Measurements from ENCODE around the gene CCR5AS.
"Not testable (repeated sequence)": the region's sequence is repeated elsewhere in the genome, so short reads cannot be mapped to it uniquely, and the experiment has no call there.

The CCR5AS gene

DNA sequence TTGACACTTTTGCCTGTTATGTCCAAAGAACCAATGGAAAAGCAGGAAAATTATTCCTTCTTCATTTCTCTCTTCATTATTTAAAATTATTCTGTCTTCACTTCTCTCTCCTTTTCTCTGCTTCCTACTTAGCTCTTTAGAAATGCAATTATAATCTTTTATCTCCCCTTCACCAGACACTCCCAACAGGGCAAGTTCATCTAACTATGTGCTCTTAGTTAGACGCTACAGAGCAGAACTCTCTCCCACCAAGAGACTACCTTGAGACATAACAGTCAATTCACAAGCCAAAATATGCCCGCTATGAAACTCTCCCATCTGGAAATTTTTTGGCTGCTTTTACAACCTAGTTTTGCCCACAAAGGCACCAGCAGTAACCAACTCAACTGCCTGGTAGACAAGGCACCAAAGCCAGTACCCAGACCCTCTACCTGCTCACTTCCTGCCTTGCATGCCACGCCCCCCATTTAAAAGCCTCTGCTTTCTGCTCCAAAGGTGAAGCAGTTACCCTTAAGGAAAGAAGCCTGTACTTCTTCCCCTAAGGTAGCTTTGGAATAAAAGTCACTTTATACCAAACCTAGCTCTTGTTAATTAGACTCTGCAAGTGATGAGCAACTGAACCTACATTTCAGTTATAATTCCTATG is 28.3 kb upstream of the CCR5AS start:
- no peak for DNase-seq (ENCODE audit: low read depth)
- TF ChIP-seq, protein P1, sequence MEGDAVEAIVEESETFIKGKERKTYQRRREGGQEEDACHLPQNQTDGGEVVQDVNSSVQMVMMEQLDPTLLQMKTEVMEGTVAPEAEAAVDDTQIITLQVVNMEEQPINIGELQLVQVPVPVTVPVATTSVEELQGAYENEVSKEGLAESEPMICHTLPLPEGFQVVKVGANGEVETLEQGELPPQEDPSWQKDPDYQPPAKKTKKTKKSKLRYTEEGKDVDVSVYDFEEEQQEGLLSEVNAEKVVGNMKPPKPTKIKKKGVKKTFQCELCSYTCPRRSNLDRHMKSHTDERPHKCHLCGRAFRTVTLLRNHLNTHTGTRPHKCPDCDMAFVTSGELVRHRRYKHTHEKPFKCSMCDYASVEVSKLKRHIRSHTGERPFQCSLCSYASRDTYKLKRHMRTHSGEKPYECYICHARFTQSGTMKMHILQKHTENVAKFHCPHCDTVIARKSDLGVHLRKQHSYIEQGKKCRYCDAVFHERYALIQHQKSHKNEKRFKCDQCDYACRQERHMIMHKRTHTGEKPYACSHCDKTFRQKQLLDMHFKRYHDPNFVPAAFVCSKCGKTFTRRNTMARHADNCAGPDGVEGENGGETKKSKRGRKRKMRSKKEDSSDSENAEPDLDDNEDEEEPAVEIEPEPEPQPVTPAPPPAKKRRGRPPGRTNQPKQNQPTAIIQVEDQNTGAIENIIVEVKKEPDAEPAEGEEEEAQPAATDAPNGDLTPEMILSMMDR (IDR thresholded peaks at IDR 0.05; ENCODE audit: control insufficient read depth, extremely low read depth, insufficient read depth) = no peak
- no peak overlapping the region for H3K4me3 ChIP-seq (ENCODE audit: low read depth, low read length)

DNA sequence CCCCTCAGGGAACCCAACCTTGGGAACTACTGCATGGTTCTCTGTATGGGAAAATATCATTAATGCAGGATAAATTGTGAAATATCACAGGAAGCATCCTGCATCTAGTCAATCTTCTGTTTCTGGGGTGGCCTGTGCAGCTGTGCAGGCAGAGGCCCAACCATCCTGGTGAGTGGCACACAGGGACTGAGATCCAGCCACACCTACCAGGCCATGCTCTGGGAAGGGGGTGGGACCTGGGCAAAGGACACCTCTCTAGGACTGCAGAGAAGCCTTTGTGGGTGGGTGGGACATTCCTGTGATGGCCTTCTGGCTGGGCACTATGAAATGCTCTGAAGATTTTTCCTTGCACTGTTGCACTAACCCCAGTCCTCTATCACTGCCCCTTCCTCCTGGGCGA is 27.0 kb upstream of the CCR5AS start:
- no peak overlapping the region for H3K4me3 ChIP-seq (ENCODE audit: low read depth, low read length)
- DNase-seq (ENCODE audit: low read depth) = no peak
- TF ChIP-seq, protein P1 (IDR thresholded peaks at IDR 0.05; ENCODE audit: control insufficient read depth, extremely low read depth, insufficient read depth) = no peak

DNA sequence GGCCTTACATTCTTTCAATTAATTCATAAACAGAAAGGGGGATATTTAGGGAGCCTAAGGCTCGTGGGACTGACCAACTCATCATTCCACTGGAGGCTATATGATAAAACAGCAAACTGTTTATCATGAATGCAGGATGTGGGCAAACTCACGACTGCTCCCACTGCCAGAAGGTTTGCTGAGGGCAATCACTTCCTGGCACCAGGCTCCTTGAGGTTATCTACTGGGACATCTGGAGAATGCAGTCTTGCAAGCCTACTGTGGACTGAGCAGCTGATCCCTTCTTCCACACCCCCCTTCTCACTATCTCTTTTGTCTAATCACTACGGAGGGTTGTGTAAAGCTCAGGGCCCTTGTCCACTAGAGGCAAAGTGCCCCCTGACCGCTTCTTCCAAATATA is 26.3 kb upstream of the CCR5AS start:
- not testable (repeated sequence) for DNase-seq (ENCODE audit: low read depth); H3K4me3 ChIP-seq (ENCODE audit: low read depth, low read length)

DNA sequence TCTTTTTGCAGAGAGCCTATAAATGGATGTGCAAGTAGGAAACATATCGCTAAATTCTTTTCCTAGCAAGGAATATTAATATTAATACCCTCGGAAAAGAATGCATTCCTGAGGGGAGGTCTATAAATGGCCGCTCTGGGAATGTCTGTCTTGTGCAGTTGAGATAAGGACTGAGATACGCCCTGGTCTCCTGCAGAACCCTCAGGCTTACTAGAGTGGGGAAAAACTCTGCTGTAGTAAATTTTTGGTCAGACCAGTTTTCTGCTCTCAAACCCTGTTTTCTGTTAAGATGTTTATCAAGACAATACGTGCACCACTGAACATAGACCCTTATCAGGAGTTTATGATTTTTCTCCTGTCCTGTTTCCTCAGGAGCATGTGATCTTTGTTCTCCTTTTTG is 25.0 kb upstream of the CCR5AS start:
- not testable (repeated sequence) for DNase-seq (ENCODE audit: low read depth); H3K4me3 ChIP-seq (ENCODE audit: low read depth, low read length)

DNA sequence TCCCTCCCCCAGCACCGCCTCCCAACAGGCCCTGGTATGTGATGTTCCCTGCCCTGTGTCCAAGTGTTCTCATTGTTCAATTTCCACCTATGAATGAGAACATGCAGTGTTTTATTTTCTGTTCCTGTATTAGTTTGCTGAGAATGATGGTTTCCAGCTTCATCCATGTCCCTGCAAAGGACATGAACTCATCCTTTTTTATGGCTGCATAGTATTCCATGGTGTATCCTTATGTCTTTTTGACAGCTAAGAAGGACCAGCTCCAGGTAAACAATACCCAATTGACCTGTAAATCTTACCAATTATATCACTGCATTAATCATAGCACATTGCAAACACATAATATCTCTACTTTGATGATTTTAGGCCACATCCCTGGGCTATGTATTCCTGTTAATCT is 24.0 kb upstream of the CCR5AS start:
- not testable (repeated sequence) for DNase-seq (ENCODE audit: low read depth); H3K4me3 ChIP-seq (ENCODE audit: low read depth, low read length)

DNA sequence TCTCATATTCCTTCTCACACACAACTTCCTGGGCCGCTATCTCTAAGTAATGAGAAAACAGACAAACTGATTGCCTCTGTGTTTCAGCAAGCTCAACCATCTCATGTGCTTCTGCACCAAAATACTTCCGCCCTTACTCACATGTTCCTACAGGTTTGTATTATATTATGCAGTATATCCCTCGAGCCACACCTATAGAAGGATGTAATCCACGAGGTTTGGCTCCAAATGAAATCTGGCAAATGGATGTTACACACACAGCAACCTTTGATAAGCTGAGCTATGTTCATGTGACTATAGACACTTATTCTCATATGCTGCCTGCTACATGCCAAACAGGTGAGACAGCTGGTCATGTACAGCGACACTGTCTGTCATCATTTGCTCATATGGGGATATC is 22.8 kb upstream of the CCR5AS start:
- DNase-seq (ENCODE audit: low read depth) = no peak
- TF ChIP-seq, protein P1 (IDR thresholded peaks at IDR 0.05; ENCODE audit: control insufficient read depth, extremely low read depth, insufficient read depth) = no peak

DNA sequence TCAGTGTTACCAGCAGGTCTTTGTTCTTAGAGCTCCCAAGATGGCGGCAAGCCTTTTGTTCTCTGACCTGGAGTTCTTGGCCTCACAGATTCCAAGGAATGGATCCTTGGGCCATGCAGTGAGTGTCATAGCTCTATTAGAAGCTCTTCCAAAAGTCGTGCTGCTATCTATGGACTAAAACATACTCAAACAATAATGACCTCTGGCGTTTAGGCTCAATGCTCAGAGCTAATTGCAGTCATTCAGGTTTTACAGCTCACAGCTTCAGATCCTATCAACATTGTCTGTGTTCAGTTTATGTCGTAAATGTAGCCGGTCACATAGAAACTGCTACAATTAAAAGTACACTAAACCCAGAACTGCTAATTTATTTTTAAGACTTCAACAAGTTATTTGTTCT is 22.4 kb upstream of the CCR5AS start:
- TF ChIP-seq, protein P1 (IDR thresholded peaks at IDR 0.05; ENCODE audit: control insufficient read depth, extremely low read depth, insufficient read depth) = no peak
- DNase-seq (ENCODE audit: low read depth) = peak; percentile 17
- H3K4me3 ChIP-seq (ENCODE audit: low read depth, low read length) = no peak overlapping the region

More for the DNA sequence above, 22.8 kb upstream of the CCR5AS start:
- H3K4me3 ChIP-seq (ENCODE audit: low read depth, low read length) = no peak overlapping the region

DNA sequence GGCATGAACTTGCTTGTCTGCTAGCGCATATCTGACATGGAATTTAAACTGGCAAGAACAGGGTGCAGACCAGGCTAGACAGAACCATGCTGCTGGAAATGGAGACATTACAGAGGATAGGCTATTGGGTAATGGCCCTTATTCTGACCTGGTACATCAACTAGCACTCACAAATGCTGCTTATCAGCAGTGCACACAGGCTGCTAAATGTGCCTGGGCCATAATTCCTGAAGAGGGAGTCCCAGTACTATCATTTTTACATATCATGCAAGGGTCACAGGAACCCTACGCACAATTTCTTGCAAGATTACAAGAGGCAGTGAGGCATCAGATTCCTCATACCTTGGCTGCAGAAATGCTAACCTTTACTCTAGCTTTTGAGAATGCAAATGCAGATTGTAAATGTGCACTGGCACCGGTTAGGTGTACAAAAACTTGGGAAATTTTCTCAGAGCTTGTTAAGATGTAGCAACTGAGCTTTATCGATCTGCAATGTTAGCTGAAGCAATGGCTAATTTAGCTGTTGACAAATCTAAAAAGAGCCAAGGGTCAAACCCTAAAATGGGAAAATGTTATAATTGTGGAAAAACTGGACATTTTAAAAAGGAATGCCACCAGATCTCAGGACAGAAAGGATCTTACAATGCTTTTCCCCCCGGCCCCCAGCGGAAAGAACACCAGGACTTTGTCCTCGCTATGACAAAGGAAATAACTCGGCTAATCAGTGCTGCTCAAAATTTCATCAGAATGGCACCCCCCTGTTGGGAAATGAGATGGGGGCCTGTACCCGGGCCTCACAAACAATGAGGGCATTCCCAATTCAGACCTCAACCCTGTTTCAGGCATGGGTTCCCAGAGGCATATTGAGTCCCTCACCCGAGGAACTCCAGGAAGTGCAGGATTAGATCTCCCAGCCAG is 21.3 kb upstream of the CCR5AS start:
- H3K4me3 ChIP-seq (ENCODE audit: low read depth, low read length) = no peak overlapping the region
- DNase-seq (ENCODE audit: low read depth) = no peak

DNA sequence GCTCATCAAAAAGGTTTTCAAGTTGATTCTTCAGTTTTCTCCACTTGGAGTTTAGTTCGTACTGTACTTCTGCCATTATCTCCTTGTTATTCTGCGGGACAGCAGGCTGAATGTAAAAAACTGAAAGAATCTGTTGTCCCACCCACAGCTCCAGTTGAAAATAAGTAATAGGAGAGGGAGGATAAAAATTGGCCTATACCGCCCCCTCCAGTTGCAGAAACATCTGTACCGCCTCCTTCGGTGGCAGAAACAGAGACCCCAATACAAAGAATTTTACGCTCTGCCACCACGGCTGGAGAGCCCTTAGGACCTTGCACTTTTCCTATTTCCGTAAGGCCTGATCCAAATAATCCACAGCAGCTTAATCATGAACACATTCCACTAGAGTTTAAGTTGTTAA is 20.5 kb upstream of the CCR5AS start:
- DNase-seq (ENCODE audit: low read depth); H3K4me3 ChIP-seq (ENCODE audit: low read depth, low read length): not testable (repeated sequence)

More for the DNA sequence above, 21.3 kb upstream of the CCR5AS start:
- TF ChIP-seq, protein P1 (IDR thresholded peaks at IDR 0.05; ENCODE audit: control insufficient read depth, extremely low read depth, insufficient read depth) = 0 out of 2 replicates have a peak, but pooled peaks have one; percentile 4

DNA sequence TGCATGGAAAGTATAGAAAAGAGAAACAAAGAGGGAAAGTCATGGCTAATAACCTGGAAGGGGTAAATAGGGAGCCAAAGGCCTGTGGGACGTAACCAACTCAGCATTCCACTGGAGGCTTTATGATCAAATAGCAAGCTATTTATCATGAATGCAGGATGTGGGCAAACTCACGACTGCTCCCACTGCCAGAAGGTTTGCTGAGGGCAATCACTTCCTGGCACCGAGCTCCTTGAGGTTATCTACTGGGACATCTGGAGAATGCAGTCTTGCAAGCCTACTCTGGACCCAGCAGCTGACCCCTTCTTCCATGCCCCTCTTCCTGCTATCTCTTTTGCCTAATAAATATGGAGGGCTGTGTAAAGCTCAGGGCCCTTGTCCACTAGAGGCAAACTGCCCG is 19.6 kb upstream of the CCR5AS start:
- not testable (repeated sequence) for H3K4me3 ChIP-seq (ENCODE audit: low read depth, low read length); DNase-seq (ENCODE audit: low read depth)
